Pancreas (tissue), 10 donors: ENCODE results near the gene MICU2. TPM values are rescaled to one million over a fixed set of nuclear protein-coding genes. Genes with fewer than 3 reads are reported as not detected.

Experiments
- ATAC-seq, 4 donors: fragments of 200-7000 bp; cut with Tn5 transposase; one replicate each; pipeline versions ENCODE4 v1.8.0 to v1.9.1; 2020; ENCODE audit warnings: mild to moderate bottlenecking in 4 of 4, moderate library complexity in 4 of 4
- DNase-seq, 6 donors: peaks; one replicate each; pipeline ENCODE4 v3.0.0-alpha.2; 2020
- FAIRE-seq: peaks from 2 replicates; lab custom pipeline; 2012; peaks lifted over from hg19 to GRCh38; lab: Jason Lieb, UNC
- H3K27ac ChIP-seq, 4 donors: fragments of 200-600 bp; sonication (generic); 1 replicate in 3 of 4; 2 replicates in 1 of 4; pipeline versions ENCODE4 v1.5.0 to v1.8.0; 2020
- H3K27me3 ChIP-seq, 4 donors: fragments of 200-600 bp; one replicate each; pipeline ENCODE4 v1.8.0; 2021
- H3K36me3 ChIP-seq, 3 donors: fragments of 200-600 bp; sonication (generic) in 1 of 3; one replicate each; pipeline versions ENCODE4 v1.5.0 to v1.8.0; 2020 to 2021
- H3K4me1 ChIP-seq, 3 donors: fragments of 200-600 bp; one replicate each; pipeline ENCODE4 v1.8.0; 2021
- H3K4me3 ChIP-seq, 4 donors: fragments of 200-600 bp; sonication (generic) in 2 of 4; one replicate each; pipeline versions ENCODE4 v1.5.0 to v1.8.0; 2020 to 2021
- H3K9me3 ChIP-seq, 4 donors: fragments of 200-600 bp; one replicate each; pipeline ENCODE4 v1.8.0; 2021
- WGBS, 2 donors: extraction: QIAGEN DNeasy Blood & Tissue Kit; methylation state at CpG; one replicate each; pipeline ENCODE4 v1.1.7; 2013; 5-methylcytosine and 5-hydroxymethylcytosine counted together
- intact Hi-C, 3 donors: fragments of 100-400 bp; cut with DNase I; formaldehyde crosslinking; loops; one replicate each; pipeline versions ENCODE4 v1.11.1 to v1.14.2; 2022
- polyA plus RNA-seq, 2 donors: library from polyadenylated mRNA; stranded (reverse); fragments of 200-250 nt; gene quantifications; one replicate each; pipeline ENCODE4 v1.2.3, GENCODE V29; 2013
- total RNA-seq, 6 donors: library from RNA; stranded (reverse); fragmentation: NEBNext Ultra II Directional in 4 of 6; extraction: Animal tissue kit (Norgen Biotek cat#: 25700) in 4 of 6; gene quantifications; one replicate each; pipeline versions ENCODE4 v1.2.1 to v1.2.4, GENCODE V29; 2021 to 2023
- TF ChIP-seq, protein P1 (sequence below), 4 donors: fragments of 200-600 bp; sonication (generic) in 3 of 4; IDR thresholded peaks; one replicate each; pipeline versions ENCODE4 v1.5.0 to v1.8.0; 2021; ENCODE audit warnings: antibody characterized with exemption in 4 of 4
- donor health status: healthy with polysubstance abuse.
- donor health status: DM: no; HTN: no; CAD: no; lungs with moderate emphysema.
- donor health status: DM: no; HTN: no; CAD: no.
- donor health status: control.
- donor health status: control.
- donor health status: Bipolar disorder and iron deficiency.
- donor health status: DM: yes; HTN: yes; CAD: no.
- donor health status: DM: no; HTN: no; CAD: no.
- donor health status: DM: no; HTN: no; CAD: no.
- donor health status: DM: yes; HTN: yes; CAD: no.

Gene MICU2
- total and polyA plus RNA-seq, 8 donors, result 9.3 to 36.6 (median 14.7) TPM

DNA sequence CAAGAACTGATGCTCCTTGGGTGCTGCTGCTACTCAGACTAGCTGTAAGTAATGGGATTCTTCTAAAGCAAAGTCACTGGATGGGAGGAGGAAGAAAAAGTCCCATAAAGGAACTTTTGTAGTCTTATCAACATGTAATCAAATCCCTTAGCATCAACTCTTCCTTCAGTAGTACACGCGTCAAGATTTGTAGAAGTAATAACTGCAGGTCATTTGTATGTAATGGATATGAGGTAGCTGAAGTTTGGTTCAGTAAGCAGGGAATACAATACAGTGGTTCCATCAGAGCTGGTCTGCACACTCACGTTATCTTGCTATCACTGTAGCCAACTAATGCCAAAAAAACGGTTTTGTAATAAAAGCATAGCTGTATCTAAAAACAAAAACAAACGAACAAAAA, 72.5 kb downstream of the MICU2 start:
- Histone ChIP-seq H3K27me3 (no peaks in the 10 kb centered on the region), H3K4me3 (no peak overlapping the region), H3K9me3 (no peaks in the 10 kb centered on the region), H3K36me3 (no peaks in the 10 kb centered on the region), H3K4me1 (no peaks in the 10 kb centered on the region), H3K27ac (no peak overlapping the region)
- no peak for FAIRE-seq
- TF ChIP-seq, protein P1, sequence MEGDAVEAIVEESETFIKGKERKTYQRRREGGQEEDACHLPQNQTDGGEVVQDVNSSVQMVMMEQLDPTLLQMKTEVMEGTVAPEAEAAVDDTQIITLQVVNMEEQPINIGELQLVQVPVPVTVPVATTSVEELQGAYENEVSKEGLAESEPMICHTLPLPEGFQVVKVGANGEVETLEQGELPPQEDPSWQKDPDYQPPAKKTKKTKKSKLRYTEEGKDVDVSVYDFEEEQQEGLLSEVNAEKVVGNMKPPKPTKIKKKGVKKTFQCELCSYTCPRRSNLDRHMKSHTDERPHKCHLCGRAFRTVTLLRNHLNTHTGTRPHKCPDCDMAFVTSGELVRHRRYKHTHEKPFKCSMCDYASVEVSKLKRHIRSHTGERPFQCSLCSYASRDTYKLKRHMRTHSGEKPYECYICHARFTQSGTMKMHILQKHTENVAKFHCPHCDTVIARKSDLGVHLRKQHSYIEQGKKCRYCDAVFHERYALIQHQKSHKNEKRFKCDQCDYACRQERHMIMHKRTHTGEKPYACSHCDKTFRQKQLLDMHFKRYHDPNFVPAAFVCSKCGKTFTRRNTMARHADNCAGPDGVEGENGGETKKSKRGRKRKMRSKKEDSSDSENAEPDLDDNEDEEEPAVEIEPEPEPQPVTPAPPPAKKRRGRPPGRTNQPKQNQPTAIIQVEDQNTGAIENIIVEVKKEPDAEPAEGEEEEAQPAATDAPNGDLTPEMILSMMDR (IDR thresholded peaks at IDR 0.05), result no peak
- intact Hi-C loops, result no loop called here
- no peak for ATAC-seq
- 76 to 81% methylated on average over 5 of the region's 5 CpGs for WGBS, 2 donors
- DNase-seq, result no peak

DNA sequence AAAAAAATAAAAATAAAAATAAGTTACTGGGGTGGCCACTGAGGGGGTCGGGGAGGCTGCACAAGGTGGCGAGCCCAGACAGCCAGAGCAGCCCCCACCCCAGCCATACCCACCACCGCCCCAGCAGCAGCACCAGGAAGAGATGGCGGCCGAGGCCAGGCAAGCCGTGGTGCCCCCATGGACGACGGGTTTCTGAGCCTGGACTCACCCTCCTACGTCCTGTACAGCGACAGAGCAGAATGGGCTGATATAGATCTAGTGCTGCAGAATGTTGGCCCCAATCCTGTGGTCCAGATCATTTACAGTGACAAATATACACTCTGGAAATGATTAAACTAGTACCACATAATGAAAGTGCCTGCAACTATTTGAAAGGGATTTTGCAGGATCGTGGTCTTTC, 73.3 kb downstream of the MICU2 start:
- intact Hi-C loops, result no loop called here
- Histone ChIP-seq H3K36me3 (no peaks in the 10 kb centered on the region), H3K27me3 (no peaks in the 10 kb centered on the region), H3K27ac (no peak overlapping the region), H3K9me3 (no peaks in the 10 kb centered on the region), H3K4me3 (no peak overlapping the region), H3K4me1 (no peaks in the 10 kb centered on the region)
- DNase-seq (no peak), FAIRE-seq (no peak), ATAC-seq (peak in 1 of 4 donors; percentile 64)
- WGBS, 2 donors, result 76 to 79% methylated on average over 11 of the region's 11 CpGs
- TF ChIP-seq, protein P1 (IDR thresholded peaks at IDR 0.05), result no peak

DNA sequence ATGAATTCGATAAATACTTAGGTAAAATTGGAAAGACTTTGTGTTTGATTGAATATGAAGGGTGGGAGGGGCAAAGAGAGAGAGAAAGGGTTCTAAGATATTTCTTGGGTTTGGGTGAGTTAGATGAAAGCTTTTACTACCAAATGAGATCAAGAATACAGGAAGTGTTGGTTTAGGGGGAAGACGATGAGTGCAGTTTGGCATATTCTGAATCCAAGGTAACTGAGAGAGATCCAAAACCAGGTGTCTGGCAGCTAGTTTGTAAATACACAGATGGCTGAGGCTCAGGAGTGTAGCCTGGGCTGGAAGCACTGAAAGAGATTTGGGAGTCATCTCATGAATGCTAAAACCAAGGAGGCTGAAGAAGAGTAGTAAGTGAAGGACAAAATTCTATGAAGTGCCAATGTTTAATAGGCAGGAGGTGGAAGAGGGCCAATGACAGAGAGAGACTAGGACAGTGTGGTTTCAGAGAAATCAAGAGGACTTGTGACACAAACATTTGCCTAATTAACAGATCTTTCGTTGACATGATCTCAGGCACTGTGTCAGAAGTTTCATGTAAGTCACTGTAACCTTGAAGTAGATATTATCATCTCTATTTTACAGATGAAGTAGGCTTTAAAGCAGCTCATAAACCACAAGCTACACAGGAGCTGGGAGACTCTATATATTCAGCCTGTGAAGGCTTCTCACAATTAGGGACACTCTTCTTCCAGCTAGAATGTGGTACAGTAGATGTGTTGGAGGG, 74.7 kb downstream of the MICU2 start:
- no peaks in the 10 kb centered on the region for H3K36me3 ChIP-seq
- no peaks in the 10 kb centered on the region for H3K4me1 ChIP-seq
- 85 to 88% methylated on average over 3 of the region's 3 CpGs for WGBS, 2 donors
- no peaks in the 10 kb centered on the region for H3K9me3 ChIP-seq
- no peak overlapping the region for H3K27ac ChIP-seq
- ATAC-seq (no peak), FAIRE-seq (no peak), DNase-seq (no peak)
- intact Hi-C loops, result no loop called here
- H3K27me3 ChIP-seq, result no peaks in the 10 kb centered on the region
- TF ChIP-seq, protein P1 (IDR thresholded peaks at IDR 0.05), result no peak
- H3K4me3 ChIP-seq, result no peak overlapping the region

DNA sequence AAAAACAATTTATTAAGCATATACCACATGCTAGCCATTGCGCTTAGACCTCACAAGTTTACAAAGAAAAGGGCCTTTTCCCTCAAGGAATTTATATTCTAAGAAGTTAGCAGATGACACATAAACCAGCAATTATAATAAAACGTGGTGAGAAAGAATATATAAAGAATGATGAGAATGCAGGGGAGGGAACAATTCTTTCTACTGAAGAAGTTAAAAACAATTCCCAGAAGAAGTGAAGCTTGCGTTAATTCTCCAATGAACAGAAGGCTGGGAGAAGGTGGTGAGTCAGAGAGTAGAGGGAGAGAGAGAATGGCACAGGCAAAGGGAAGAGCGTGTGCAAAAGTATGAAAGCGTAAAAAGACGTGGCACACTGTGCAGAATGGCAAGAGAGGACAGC, 75.4 kb downstream of the MICU2 start:
- no peaks in the 10 kb centered on the region for H3K27me3 ChIP-seq
- no peak overlapping the region for H3K27ac ChIP-seq
- WGBS, 2 donors, result 88 to 91% methylated on average over 6 of the region's 6 CpGs
- intact Hi-C loops, result no loop called here
- ATAC-seq (no peak), FAIRE-seq (no peak), DNase-seq (no peak)
- no peaks in the 10 kb centered on the region for H3K36me3 ChIP-seq
- H3K4me3 ChIP-seq, result no peak overlapping the region
- TF ChIP-seq, protein P1 (IDR thresholded peaks at IDR 0.05), result no peak
- no peaks in the 10 kb centered on the region for H3K4me1 ChIP-seq
- H3K9me3 ChIP-seq, result no peaks in the 10 kb centered on the region
